Measurements from ENCODE around the gene IL5. TPM values are rescaled to one million over a fixed set of nuclear protein-coding genes. Genes with fewer than 3 reads are reported as not detected.
"Not testable (repeated sequence)": the region's sequence is repeated elsewhere in the genome, so short reads cannot be mapped to it uniquely, and the experiment has no call there.

The IL5 gene
- total and polyA plus RNA-seq, 4 experiments from 2014 or later = not detected

GRCh38 chr5:132566657-132567056 is 23.3 kb upstream of the IL5 start:
- ChIA-PET POLR2A (ENCODE audit: partially characterized antibody) (interaction anchor here (1.3 kb wide), 1 partner anchor 9 kb away, joined by 4 read pairs; the partner anchor contains the start of gene RAD50), CTCF (ENCODE audit: partially characterized antibody) (interaction anchor here (1.1 kb wide), 1 partner anchor 40 kb away, joined by 3 read pairs; no protein-coding TSS in a partner anchor)
- Histone ChIP-seq H3K4me3 (ENCODE audit: low read length in 2 of 2) (no peak overlapping the region), H3K27me3 (ENCODE audit: insufficient read depth, low read length) (no peaks in the 10 kb centered on the region), H3K27ac (ENCODE audit: low read depth, low read length) (no peak overlapping the region), H3K4me1 (ENCODE audit: insufficient read depth, low read length) (peaks cover 2% of the 10 kb centered on the region), H3K36me3 (ENCODE audit: insufficient read depth, low read length) (peaks cover 7% of the 10 kb centered on the region), H3K9me3 (ENCODE audit: control insufficient read depth in 1 of 2, low read length in 2 of 2) (no peaks in the 10 kb centered on the region)
- no peak for DNase-seq
- H3K9me3 Mint-ChIP-seq = peaks cover 0 to 9% (median 4%) of the 10 kb centered on the region in 8 donors
- peaks cover 31 to 34% of the 10 kb centered on the region in 2 donors for H3K36me3 Mint-ChIP-seq
- intact Hi-C loops (cut with micrococcal nuclease) = no loop called here
- no peak overlapping the region for H3K4me3 Mint-ChIP-seq
- H3K4me1 Mint-ChIP-seq = peaks cover 7 to 23% (median 13%) of the 10 kb centered on the region in 4 donors
- no peaks in the 10 kb centered on the region for H3K27me3 Mint-ChIP-seq
- peak overlapping the region in 1 of 7 donors; percentile 10 for H3K27ac Mint-ChIP-seq

- H3K9me3 Mint-ChIP-seq; H3K27me3 Mint-ChIP-seq; H3K4me3 ChIP-seq (ENCODE audit: low read length in 2 of 2); intact Hi-C loops (cut with micrococcal nuclease); H3K27me3 ChIP-seq (ENCODE audit: insufficient read depth, low read length); CTCF ChIA-PET (ENCODE audit: partially characterized antibody); H3K27ac Mint-ChIP-seq; H3K9me3 ChIP-seq (ENCODE audit: control insufficient read depth in 1 of 2, low read length in 2 of 2); H3K27ac ChIP-seq (ENCODE audit: low read depth, low read length); POLR2A ChIA-PET (ENCODE audit: partially characterized antibody); DNase-seq; H3K4me3 Mint-ChIP-seq: not testable (repeated sequence)
- peaks cover 15% of the 10 kb centered on the region for H3K36me3 ChIP-seq (ENCODE audit: insufficient read depth, low read length)
- Mint-ChIP-seq H3K36me3 (peaks cover 25 to 28% of the 10 kb centered on the region in 2 donors), H3K4me1 (peaks cover 3 to 19% (median 13%) of the 10 kb centered on the region in 4 donors)
- H3K4me1 ChIP-seq (ENCODE audit: insufficient read depth, low read length) = peaks cover 18% of the 10 kb centered on the region
Observed at GRCh38 chr5:132564555-132564954, 21.2 kb upstream of the IL5 start.

DNA sequence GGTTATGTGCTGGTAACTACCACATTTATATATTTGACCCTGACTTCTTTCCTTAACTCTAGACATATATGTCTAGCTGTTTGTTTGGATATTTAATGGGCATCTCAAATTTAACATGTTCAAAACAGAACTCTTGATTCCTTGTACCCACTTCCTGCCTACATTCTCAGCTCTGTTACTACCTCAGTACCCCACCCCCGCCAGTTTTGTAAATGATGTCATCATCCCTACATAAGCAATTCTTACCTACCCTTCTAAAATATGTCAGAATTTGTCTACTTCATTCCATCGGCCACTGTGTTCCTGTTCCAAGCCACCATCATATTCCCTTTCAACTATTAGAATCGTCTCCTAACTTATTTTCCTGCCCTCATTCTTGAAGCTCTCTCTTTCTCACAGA is 18.3 kb upstream of the IL5 start:
- Histone ChIP-seq H3K9me3 (ENCODE audit: control insufficient read depth in 1 of 2, low read length in 2 of 2) (no peaks in the 10 kb centered on the region), H3K4me1 (ENCODE audit: insufficient read depth, low read length) (peaks cover 40% of the 10 kb centered on the region), H3K27me3 (ENCODE audit: insufficient read depth, low read length) (no peaks in the 10 kb centered on the region), H3K36me3 (ENCODE audit: insufficient read depth, low read length) (peaks cover 16% of the 10 kb centered on the region), H3K4me3 (ENCODE audit: low read length in 2 of 2) (no peak overlapping the region), H3K27ac (ENCODE audit: low read depth, low read length) (no peak overlapping the region)
- H3K4me3 Mint-ChIP-seq = no peak overlapping the region
- ChIA-PET CTCF (ENCODE audit: partially characterized antibody) (interaction anchor here (1.2 to 2.1 kb wide), 2 partner anchors 10 to 34 kb away, joined by 3 to 5 read pairs; no protein-coding TSS in a partner anchor), POLR2A (ENCODE audit: partially characterized antibody) (no interaction called here)
- H3K27ac Mint-ChIP-seq = no peak overlapping the region
- peaks cover 16 to 38% (median 26%) of the 10 kb centered on the region in 4 donors for H3K4me1 Mint-ChIP-seq
- intact Hi-C loops (cut with micrococcal nuclease) = no loop called here
- DNase-seq = no peak
- no peaks in the 10 kb centered on the region for H3K27me3 Mint-ChIP-seq
- H3K9me3 Mint-ChIP-seq = peaks cover 0 to 9% (median 4%) of the 10 kb centered on the region in 8 donors
- H3K36me3 Mint-ChIP-seq = peaks cover 4 to 15% of the 10 kb centered on the region in 2 donors

GRCh38 chr5:132559383-132560060 is 16.2 kb upstream of the IL5 start:
- Mint-ChIP-seq H3K9me3 (peaks cover 0 to 5% (median 0%) of the 10 kb centered on the region in 8 donors), H3K27me3 (no peaks in the 10 kb centered on the region), H3K4me1 (peaks cover 18 to 35% (median 26%) of the 10 kb centered on the region in 4 donors), H3K27ac (peak overlapping the region in 1 of 7 donors; percentile 37), H3K4me3 (peak overlapping the region in 3 of 8 donors; percentile 24 to 66 (median 51)), H3K36me3 (peaks cover 0 to 11% of the 10 kb centered on the region in 2 donors)
- no peak for DNase-seq
- POLR2A ChIA-PET (ENCODE audit: partially characterized antibody) = interaction anchor here (0.7 kb wide), 1 partner anchor 188 kb away, joined by 3 read pairs; the partner anchor contains the start of gene CCNI2
- Histone ChIP-seq H3K36me3 (ENCODE audit: insufficient read depth, low read length) (peaks cover 10% of the 10 kb centered on the region), H3K4me1 (ENCODE audit: insufficient read depth, low read length) (peaks cover 46% of the 10 kb centered on the region), H3K27ac (ENCODE audit: low read depth, low read length) (no peak overlapping the region), H3K4me3 (ENCODE audit: low read length in 2 of 2) (no peak overlapping the region), H3K27me3 (ENCODE audit: insufficient read depth, low read length) (no peaks in the 10 kb centered on the region), H3K9me3 (ENCODE audit: control insufficient read depth in 1 of 2, low read length in 2 of 2) (no peaks in the 10 kb centered on the region)
- CTCF ChIA-PET (ENCODE audit: partially characterized antibody) = interaction anchor here (0.8 kb wide), 1 partner anchor 190 kb away, joined by 3 read pairs; the partner anchor contains the start of gene SLC22A5
- intact Hi-C loops (cut with micrococcal nuclease) = loop anchor here (1.0 to 10.0 kb wide), 2 partner anchors 47 to 175 kb away; partner anchors contain the start of gene KIF3A

- Mint-ChIP-seq H3K9me3 (peaks cover 0 to 5% (median 0%) of the 10 kb centered on the region in 8 donors), H3K4me1 (peaks cover 18 to 35% (median 26%) of the 10 kb centered on the region in 4 donors), H3K27ac (peak overlapping the region; percentile 94 to 98 (median 96)), H3K36me3 (peaks cover 0 to 11% of the 10 kb centered on the region in 2 donors), H3K27me3 (no peaks in the 10 kb centered on the region), H3K4me3 (peak overlapping the region; percentile 93 to 99 (median 96))
- Histone ChIP-seq H3K27ac (ENCODE audit: low read depth, low read length) (peak overlapping the region; percentile 69), H3K4me1 (ENCODE audit: insufficient read depth, low read length) (peaks cover 46% of the 10 kb centered on the region), H3K4me3 (ENCODE audit: low read length in 2 of 2) (peak overlapping the region; percentile 43 to 64), H3K36me3 (ENCODE audit: insufficient read depth, low read length) (peaks cover 10% of the 10 kb centered on the region), H3K27me3 (ENCODE audit: insufficient read depth, low read length) (no peaks in the 10 kb centered on the region), H3K9me3 (ENCODE audit: control insufficient read depth in 1 of 2, low read length in 2 of 2) (no peaks in the 10 kb centered on the region)
- ChIA-PET POLR2A (ENCODE audit: partially characterized antibody) (interaction anchor here (0.5 to 1.9 kb wide), 16 partner anchors 8 to 1617 kb away, joined by 3 to 14 read pairs (median 4); partner anchors contain the start of genes CCNI2, GDF9, HSPA4 and IRF1), CTCF (ENCODE audit: partially characterized antibody) (interaction anchor here (1.4 kb wide), 1 partner anchor 31 kb away, joined by 10 read pairs; no protein-coding TSS in a partner anchor)
- DNase-seq = no peak
- intact Hi-C loops (cut with micrococcal nuclease) = loop anchor here (10.0 kb wide), 1 partner anchor 177 kb away; the partner anchor contains the start of gene KIF3A
Observed at GRCh38 chr5:132557478-132558172, 14.3 kb upstream of the IL5 start.

DNA sequence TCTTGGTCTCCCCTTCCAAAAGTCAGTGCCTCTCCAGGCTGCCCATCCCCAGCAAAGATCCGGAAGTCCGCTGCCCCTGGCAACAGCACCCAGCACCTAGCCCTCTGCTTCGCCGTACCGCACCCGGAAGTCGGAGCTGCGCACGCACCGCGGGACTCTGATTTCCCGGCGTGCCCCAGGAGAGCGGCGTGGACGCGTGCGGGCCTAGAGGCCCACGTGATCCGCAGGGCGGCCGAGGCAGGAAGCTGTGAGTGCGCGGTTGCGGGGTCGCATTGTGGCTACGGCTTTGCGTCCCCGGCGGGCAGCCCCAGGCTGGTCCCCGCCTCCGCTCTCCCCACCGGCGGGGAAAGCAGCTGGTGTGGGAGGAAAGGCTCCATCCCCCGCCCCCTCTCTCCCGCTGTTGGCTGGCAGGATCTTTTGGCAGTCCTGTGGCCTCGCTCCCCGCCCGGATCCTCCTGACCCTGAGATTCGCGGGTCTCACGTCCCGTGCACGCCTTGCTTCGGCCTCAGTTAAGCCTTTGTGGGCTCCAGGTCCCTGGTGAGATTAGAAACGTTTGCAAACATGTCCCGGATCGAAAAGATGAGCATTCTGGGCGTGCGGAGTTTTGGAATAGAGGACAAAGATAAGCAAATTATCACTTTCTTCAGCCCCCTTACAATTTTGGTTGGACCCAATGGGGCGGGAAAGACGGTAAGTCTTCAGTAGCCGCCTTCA is 13.6 kb upstream of the IL5 start, which contains the start of gene RAD50:
Gene RAD50, plus strand, starts transcription at position 215 of the 715 bp plus-strand sequence. Its CDS starts 348 bp downstream, at position 563.
- H3K27me3 ChIP-seq (ENCODE audit: insufficient read depth, low read length) = no peaks in the 10 kb centered on the region
- peak within 1 kb of the TSS; percentile 43 to 64 for H3K4me3 ChIP-seq (ENCODE audit: low read length in 2 of 2)
- H3K36me3 ChIP-seq (ENCODE audit: insufficient read depth, low read length) = peaks cover 10% of the 10 kb centered on the region
- H3K4me3 Mint-ChIP-seq = peak within 1 kb of the TSS; percentile 93 to 99 (median 96)
- H3K9me3 Mint-ChIP-seq = peaks cover 0 to 5% (median 0%) of the 10 kb centered on the region in 8 donors
- H3K4me1 Mint-ChIP-seq = peaks cover 18 to 35% (median 26%) of the 10 kb centered on the region in 4 donors
- ChIA-PET POLR2A (ENCODE audit: partially characterized antibody) (interaction anchor here (0.5 to 1.9 kb wide), 19 partner anchors 9 to 1617 kb away, joined by 3 to 14 read pairs (median 4); partner anchors contain the start of genes AFF4, CCNI2, GDF9 and HSPA4), CTCF (ENCODE audit: partially characterized antibody) (interaction anchor here (0.9 to 1.4 kb wide), 3 partner anchors 28 to 137 kb away, joined by 3 to 10 read pairs (median 3); no protein-coding TSS in a partner anchor)
- H3K9me3 ChIP-seq (ENCODE audit: control insufficient read depth in 1 of 2, low read length in 2 of 2) = no peaks in the 10 kb centered on the region
- H3K27me3 Mint-ChIP-seq = no peaks in the 10 kb centered on the region
- H3K27ac ChIP-seq (ENCODE audit: low read depth, low read length) = peak within 1 kb of the TSS; percentile 69
- intact Hi-C loops (cut with micrococcal nuclease) = loop anchor here (1.0 to 10.0 kb wide), 2 partner anchors 31 to 178 kb away; partner anchors contain the start of gene KIF3A
- peak; percentile 88 to 92 (median 90) for DNase-seq
- H3K36me3 Mint-ChIP-seq = peaks cover 0 to 11% of the 10 kb centered on the region in 2 donors
- peak within 1 kb of the TSS; percentile 94 to 98 (median 96) for H3K27ac Mint-ChIP-seq
- peaks cover 46% of the 10 kb centered on the region for H3K4me1 ChIP-seq (ENCODE audit: insufficient read depth, low read length)
